Neural progenitor cell (in vitro differentiated cells): ENCODE data around the gene MARS2. TPM values are rescaled to one million over a fixed set of nuclear protein-coding genes. Genes with fewer than 3 reads are reported as not detected.

ENCODE experiments used
- total RNA-seq: library from RNA; depleted of rRNA; stranded (reverse); fragments of >200 nt; gene quantifications from 2 replicates; pipeline ENCODE4 v1.2.3, GENCODE V29; 2015; ENCODE audit warnings: low replicate concordance

The MARS2 gene
- total RNA-seq, 1 donor from 2014 or later, result 5.7 TPM

Other genes with a start within 250 kb of the MARS2 start
- gene HSPD1, start 205.5 kb upstream of the MARS2 start, total RNA-seq, result 399 and 539 TPM in 2 replicates
- 237 and 320 TPM in 2 replicates for gene HSPE1, start 205.0 kb upstream of the MARS2 start, total RNA-seq
- 55.5 and 76.7 TPM in 2 replicates for gene MOB4, start 189.3 kb upstream of the MARS2 start, total RNA-seq
- 3.1 and 8.2 TPM in 2 replicates for gene RFTN2, start 29.8 kb upstream of the MARS2 start, total RNA-seq
- not detected in 2 replicates for gene BOLL, start 80.0 kb downstream of the MARS2 start, total RNA-seq
- gene PLCL1, start 99.2 kb downstream of the MARS2 start, total RNA-seq, result 0.28 and 0.41 TPM in 2 replicates